ENCODE data around the gene ERGIC3. TPM values are rescaled to one million over a fixed set of nuclear protein-coding genes. Genes with fewer than 3 reads are reported as not detected.
A peak's percentile ranks its signal among the peaks of the same experiment; 100 is the strongest.

Gene ERGIC3
- total RNA-seq, 1 experiment from 2014 or later = 290 TPM

DNA sequence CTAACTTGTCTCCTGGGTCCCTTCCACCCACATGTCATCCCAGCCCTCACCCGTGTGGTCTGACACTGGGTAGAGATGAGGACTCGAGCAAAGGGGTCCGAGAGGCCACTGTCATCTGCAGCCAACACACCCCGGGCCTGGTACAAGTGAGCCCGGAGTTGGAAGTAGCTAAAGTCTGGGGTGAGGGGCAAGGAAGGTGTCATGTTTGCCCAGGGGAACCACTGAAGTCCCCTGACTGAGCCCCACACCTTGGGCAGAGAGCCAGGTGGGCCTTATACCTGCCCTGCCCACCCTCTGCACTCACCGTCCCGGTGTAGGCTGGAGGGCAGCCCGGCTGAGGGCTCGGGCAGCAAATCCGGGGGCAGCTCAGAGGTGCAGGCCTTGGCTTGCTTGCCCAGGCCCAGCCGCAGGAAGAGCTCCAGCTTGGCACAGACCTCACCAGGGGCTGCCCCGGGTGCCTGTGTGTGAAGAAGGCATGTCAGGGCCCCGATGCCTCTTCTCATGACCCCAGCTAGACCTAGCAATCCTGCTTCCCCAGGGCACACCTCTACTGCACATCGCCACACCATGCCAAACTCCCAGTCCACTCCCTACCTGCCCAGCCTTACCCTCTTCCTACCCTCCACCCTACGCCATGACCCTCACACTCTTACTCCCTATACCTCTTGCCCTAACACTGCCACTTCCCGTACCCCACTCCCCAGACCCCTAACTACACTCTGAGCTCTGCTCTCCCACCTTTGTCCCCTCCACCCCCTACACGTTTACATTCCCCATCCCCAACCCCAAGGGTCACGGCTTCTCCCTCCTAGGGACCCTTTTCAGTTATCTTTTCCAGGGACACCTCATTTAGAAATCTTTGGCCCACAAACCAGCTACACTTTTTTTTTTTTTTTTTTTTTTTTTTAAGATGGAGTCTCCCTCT, 42.0 kb downstream of the ERGIC3 start:
- DNase-seq (ENCODE audit: low read depth in 1 of 2, low spot score in 2 of 2) = no peak
- H3K4me1 ChIP-seq (replicated peaks) = no peaks in the 10 kb centered on the region
- no peak overlapping the region for H3K4me3 ChIP-seq
- H3K36me3 ChIP-seq = no peaks in the 10 kb centered on the region
- H3K27ac ChIP-seq = no peak overlapping the region
- H3K27me3 ChIP-seq (replicated peaks) = no peaks in the 10 kb centered on the region
- H3K9me3 ChIP-seq (replicated peaks) = no peaks in the 10 kb centered on the region

DNA sequence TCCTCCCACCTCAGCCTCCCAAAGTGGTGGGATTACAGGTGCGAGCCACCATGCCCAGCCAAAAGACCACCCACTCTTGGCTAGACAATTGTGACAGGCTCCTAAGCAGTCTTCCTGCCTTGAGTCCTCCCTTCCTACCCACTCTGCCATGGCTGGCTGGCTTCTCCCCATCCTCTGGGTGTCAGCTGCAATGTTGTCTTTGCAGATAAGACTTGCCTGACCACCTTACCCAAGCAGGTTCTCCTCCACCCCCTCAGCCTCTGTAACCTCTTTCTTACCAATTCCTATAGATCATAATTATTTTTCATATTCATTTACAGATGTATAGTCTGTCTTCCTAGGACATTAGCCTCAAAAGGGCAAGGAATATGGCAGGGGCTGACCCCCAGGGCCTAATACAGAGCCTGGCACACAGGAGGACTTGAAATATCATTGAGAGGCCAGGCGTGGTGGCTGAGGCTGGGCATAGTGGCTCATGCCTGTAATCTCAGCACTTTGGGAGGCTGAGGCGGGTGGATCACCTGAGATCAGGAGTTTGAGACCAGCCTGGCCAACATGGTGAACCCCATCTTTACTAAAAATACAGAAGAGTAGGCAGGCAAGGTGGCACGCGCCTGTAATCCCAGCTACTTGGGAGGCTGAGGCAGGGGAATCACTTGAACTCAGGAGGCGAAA, 45.0 kb downstream of the ERGIC3 start:
- Histone ChIP-seq H3K9me3 (replicated peaks) (no peaks in the 10 kb centered on the region), H3K36me3 (no peaks in the 10 kb centered on the region), H3K4me1 (replicated peaks) (no peaks in the 10 kb centered on the region), H3K27me3 (replicated peaks) (no peaks in the 10 kb centered on the region), H3K27ac (no peak overlapping the region), H3K4me3 (no peak overlapping the region)
- DNase-seq (ENCODE audit: low read depth in 1 of 2, low spot score in 2 of 2) = no peak

DNA sequence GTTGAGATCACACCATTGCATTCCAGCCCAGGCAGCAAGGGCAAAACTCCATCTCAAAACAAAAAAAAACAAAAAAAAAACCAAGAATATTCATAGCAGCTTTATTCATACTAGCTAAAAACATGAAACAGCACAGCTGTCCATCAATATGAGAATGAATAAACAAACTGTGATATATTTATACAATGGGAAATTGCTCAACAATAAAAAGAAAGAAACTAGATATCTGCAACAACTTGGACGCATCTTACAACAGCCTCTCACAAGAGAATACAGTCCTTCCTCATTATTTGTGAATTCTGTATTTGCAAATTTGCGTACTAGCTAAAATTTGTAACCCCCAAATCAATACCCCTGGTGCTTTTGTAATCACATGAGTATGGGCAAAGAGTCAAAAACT, 45.6 kb downstream of the ERGIC3 start:
- Histone ChIP-seq H3K4me3 (no peak overlapping the region), H3K4me1 (replicated peaks) (no peaks in the 10 kb centered on the region), H3K36me3 (no peaks in the 10 kb centered on the region), H3K9me3 (replicated peaks) (no peaks in the 10 kb centered on the region), H3K27ac (no peak overlapping the region), H3K27me3 (replicated peaks) (no peaks in the 10 kb centered on the region)
- no peak for DNase-seq (ENCODE audit: low read depth in 1 of 2, low spot score in 2 of 2)

DNA sequence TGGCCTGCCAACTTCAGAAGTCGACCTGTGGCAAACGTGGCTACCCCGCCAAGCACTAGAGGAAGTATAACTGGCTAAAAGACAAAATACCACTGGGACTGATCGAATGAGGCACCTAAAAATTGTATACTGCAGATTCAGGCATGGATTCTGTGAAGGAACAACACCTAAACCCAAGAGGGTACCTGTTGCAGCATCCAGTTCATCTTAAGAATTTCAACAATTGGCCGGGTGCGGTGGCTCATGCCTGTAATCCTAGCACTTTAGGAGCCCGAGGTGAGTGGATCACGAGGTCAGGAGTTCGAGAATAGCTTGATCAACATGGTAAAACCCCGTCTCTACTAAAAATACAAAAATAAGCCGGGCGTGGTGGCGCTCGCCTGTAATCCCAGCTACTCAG, 46.5 kb downstream of the ERGIC3 start:
- H3K36me3 ChIP-seq = no peaks in the 10 kb centered on the region
- H3K27ac ChIP-seq = no peak overlapping the region
- DNase-seq (ENCODE audit: low read depth in 1 of 2, low spot score in 2 of 2) = no peak
- no peaks in the 10 kb centered on the region for H3K4me1 ChIP-seq (replicated peaks)
- no peaks in the 10 kb centered on the region for H3K9me3 ChIP-seq (replicated peaks)
- no peak overlapping the region for H3K4me3 ChIP-seq
- no peaks in the 10 kb centered on the region for H3K27me3 ChIP-seq (replicated peaks)

DNA sequence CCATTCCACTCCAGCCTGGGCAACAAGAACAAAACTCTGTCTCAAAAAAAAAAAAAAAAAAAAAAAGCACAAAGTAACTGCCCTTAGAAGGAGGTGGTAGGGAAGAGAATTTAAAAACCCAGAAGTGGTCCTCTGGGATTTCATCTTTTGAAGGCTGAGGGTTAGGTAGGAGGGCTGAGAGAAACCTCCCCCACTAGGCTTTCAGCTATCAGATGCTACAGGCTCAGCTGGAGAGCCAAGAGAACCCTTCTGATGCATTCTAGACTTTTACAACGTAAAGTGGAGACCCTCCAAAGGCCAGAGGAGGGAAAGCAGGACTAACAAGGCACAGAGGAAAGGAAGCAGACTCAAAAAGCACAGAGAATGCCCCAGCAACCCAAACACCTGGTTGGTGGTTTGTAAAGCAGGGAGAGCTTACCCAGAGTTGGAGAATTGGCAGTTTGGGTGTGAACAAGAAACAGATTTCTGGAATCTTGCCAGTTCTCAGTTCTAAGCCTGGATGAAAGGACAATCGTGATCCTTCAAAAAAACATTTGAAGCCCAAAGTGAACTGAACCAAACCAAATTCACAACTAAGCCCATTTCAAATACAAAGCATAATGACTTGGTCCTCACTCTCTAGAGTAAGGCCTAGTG, 50.6 kb downstream of the ERGIC3 start:
- Histone ChIP-seq H3K36me3 (no peaks in the 10 kb centered on the region), H3K27me3 (replicated peaks) (0 out of 2 replicates have a peak, but pooled peaks cover under 1% of the 10 kb centered on the region), H3K9me3 (replicated peaks) (no peaks in the 10 kb centered on the region), H3K27ac (no peak overlapping the region), H3K4me3 (no peak overlapping the region), H3K4me1 (replicated peaks) (no peaks in the 10 kb centered on the region)
- DNase-seq (ENCODE audit: low read depth in 1 of 2, low spot score in 2 of 2) = no peak

DNA sequence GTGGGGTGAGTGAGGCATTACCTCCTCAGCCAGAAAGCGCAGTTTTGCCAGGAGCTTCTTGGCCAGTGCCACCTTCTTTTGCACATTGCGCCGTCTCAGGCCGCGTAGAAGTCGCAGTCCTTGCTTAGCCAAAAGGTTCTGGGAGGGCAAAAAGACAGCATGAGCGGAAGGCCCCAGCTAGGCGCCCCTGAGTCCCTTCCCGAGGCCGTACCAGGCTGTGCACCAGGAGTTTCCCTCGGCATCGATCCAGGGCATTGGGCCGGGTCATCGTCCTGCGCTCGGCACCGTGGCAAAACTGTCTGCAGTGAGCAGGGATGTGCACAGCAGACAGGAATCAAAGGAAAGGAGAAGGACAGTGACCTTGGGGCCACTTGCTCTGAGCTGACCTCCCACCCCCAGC, 53.6 kb downstream of the ERGIC3 start:
- peaks cover 20% of the 10 kb centered on the region for H3K27me3 ChIP-seq (replicated peaks)
- no peak overlapping the region for H3K4me3 ChIP-seq
- no peak overlapping the region for H3K27ac ChIP-seq
- no peaks in the 10 kb centered on the region for H3K9me3 ChIP-seq (replicated peaks)
- H3K4me1 ChIP-seq (replicated peaks) = no peaks in the 10 kb centered on the region
- no peak for DNase-seq (ENCODE audit: low read depth in 1 of 2, low spot score in 2 of 2)
- H3K36me3 ChIP-seq = no peaks in the 10 kb centered on the region

DNA sequence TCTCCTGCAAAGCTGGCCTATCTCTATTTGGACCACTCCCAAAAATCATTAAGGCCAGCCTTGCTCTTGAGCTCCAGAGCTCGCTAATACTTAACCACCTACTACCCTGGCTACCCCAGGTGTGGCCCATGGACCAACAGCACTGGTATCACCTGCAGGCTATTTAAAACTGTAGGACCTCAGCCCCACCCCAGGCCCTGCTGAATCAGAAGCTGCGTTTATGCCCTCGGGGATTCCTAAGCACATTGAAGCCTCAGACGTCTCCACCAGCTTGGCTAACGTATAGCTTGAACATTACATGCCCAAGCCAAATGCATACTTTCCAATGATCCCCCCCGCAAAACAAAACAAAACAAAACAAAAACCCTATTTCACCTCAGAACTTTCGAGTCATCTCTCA, 54.0 kb downstream of the ERGIC3 start:
- H3K27ac ChIP-seq = no peak overlapping the region
- DNase-seq (ENCODE audit: low read depth in 1 of 2, low spot score in 2 of 2) = no peak
- no peaks in the 10 kb centered on the region for H3K36me3 ChIP-seq
- H3K27me3 ChIP-seq (replicated peaks) = peaks cover 24% of the 10 kb centered on the region
- H3K4me3 ChIP-seq = no peak overlapping the region
- peaks cover 4% of the 10 kb centered on the region for H3K4me1 ChIP-seq (replicated peaks)
- no peaks in the 10 kb centered on the region for H3K9me3 ChIP-seq (replicated peaks)

DNA sequence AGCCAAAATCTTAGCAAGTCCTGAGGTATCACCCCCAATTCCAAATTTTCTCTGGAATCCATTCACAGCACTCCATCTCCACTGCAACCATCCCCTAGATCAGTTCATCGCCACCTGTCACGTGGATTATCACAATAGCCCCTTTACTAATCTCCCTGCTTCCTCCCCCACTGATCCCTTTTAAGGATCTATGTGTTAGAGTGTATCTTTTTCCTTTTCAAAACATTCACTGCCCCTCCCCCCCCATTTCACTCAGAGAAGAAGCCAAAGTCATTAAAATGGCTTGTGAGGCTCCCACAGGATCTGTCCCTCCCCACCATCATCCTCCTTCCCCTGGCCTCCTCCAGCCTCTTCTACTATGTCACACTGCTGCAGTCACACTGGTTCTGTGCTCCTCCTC, 55.3 kb downstream of the ERGIC3 start:
- H3K9me3 ChIP-seq (replicated peaks) = peaks cover 5% of the 10 kb centered on the region; the same call in 1 of the 2 replicates
- H3K27me3 ChIP-seq (replicated peaks) = peaks cover 36% of the 10 kb centered on the region
- no peak overlapping the region for H3K4me3 ChIP-seq
- peaks cover 15% of the 10 kb centered on the region for H3K4me1 ChIP-seq (replicated peaks)
- no peak for DNase-seq (ENCODE audit: low read depth in 1 of 2, low spot score in 2 of 2)
- no peaks in the 10 kb centered on the region for H3K36me3 ChIP-seq
- H3K27ac ChIP-seq = no peak overlapping the region

DNA sequence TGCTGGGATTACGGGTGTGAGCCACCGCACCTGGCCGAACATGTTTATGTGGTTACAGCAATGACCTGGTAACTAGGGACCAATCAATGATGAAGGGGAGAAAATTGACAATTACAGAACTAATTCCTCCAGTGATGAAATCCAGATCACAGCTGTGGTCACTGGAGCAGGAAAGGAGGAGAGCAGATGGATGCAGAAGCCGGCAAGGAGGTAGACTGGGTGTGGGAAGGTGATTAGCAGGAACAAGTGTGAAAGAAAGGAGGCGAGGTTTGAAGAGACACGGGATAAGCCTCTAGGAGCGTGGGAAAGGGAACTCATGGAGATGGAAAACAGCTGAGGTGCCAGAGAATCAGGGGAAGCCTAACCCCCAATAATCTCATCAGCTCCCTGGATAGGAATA, 56.6 kb downstream of the ERGIC3 start:
- peaks cover 5% of the 10 kb centered on the region; the same call in 1 of the 2 replicates for H3K9me3 ChIP-seq (replicated peaks)
- H3K4me3 ChIP-seq = no peak overlapping the region
- no peak for DNase-seq (ENCODE audit: low read depth in 1 of 2, low spot score in 2 of 2)
- no peaks in the 10 kb centered on the region for H3K36me3 ChIP-seq
- peaks cover 36% of the 10 kb centered on the region for H3K27me3 ChIP-seq (replicated peaks)
- no peak overlapping the region for H3K27ac ChIP-seq
- peaks cover 15% of the 10 kb centered on the region for H3K4me1 ChIP-seq (replicated peaks)

DNA sequence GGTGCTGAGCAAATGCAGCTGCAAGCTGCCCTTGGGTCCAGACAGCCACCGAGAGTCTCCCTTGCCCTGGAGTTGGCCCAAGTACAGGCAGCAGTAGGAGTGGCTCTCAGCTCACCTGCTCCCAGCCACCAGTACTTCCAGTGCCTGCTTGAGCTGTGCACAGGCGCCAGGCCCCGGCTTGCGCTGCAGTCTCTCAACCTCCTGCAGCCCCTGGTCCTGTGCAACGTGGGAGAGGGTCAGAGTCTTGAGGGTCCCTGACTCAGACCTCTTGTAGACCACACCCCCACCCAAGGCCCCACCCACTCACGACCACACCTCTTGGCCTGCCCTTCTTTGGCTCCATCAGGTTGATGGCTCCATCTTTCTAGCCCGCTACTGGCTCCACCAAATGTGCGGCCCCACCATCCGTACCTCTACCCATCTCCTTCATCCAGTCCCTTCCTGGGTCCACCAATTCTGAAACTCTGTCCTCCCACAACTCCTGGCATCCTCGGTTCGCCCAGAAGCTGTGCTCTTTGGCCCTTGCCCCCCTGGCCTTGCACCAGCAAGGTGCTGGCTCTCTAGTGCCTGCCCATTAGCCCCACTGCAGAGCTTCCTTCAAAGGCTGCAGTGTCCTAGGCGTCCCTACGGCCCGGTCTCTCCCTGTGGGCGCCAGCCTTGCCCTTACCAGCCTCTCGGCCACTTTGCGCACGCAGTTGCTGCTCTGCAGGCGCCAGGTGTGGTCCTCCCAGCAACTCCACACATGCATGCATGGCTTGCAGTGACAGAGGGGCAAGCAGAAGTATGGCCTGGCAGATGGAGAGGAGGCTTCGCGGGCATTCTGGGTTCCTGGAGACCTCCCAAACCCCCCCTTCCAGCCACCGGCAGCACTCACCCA, 57.3 kb downstream of the ERGIC3 start:
- Histone ChIP-seq H3K9me3 (replicated peaks) (peaks cover 5% of the 10 kb centered on the region; the same call in 1 of the 2 replicates), H3K27ac (no peak overlapping the region), H3K27me3 (replicated peaks) (peaks cover 36% of the 10 kb centered on the region), H3K4me1 (replicated peaks) (peaks cover 15% of the 10 kb centered on the region), H3K4me3 (no peak overlapping the region), H3K36me3 (no peaks in the 10 kb centered on the region)
- no peak for DNase-seq (ENCODE audit: low read depth in 1 of 2, low spot score in 2 of 2)

DNA sequence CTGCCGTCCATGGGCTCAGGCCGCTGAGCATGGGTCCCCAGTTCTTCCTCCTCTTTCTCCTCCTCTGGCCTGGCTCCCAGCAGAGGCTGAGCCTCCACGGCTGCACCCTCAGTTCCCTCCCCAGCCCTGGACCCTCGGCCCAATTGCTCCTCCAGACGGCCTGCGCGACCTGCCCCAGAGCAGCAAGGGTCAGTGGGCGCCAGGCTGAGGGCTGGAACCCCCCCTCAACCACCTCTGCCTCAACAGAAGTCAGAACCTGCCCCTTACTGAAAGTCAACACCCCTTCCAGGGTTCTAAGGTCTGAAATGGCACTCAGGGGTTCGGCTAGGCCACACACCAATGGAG, 57.9 kb downstream of the ERGIC3 start:
- H3K9me3 ChIP-seq (replicated peaks) = peaks cover 5% of the 10 kb centered on the region; the same call in 1 of the 2 replicates
- H3K4me3 ChIP-seq = no peak overlapping the region
- peaks cover 36% of the 10 kb centered on the region for H3K27me3 ChIP-seq (replicated peaks)
- H3K27ac ChIP-seq = no peak overlapping the region
- H3K36me3 ChIP-seq = no peaks in the 10 kb centered on the region
- no peak for DNase-seq (ENCODE audit: low read depth in 1 of 2, low spot score in 2 of 2)
- peaks cover 15% of the 10 kb centered on the region for H3K4me1 ChIP-seq (replicated peaks)

DNA sequence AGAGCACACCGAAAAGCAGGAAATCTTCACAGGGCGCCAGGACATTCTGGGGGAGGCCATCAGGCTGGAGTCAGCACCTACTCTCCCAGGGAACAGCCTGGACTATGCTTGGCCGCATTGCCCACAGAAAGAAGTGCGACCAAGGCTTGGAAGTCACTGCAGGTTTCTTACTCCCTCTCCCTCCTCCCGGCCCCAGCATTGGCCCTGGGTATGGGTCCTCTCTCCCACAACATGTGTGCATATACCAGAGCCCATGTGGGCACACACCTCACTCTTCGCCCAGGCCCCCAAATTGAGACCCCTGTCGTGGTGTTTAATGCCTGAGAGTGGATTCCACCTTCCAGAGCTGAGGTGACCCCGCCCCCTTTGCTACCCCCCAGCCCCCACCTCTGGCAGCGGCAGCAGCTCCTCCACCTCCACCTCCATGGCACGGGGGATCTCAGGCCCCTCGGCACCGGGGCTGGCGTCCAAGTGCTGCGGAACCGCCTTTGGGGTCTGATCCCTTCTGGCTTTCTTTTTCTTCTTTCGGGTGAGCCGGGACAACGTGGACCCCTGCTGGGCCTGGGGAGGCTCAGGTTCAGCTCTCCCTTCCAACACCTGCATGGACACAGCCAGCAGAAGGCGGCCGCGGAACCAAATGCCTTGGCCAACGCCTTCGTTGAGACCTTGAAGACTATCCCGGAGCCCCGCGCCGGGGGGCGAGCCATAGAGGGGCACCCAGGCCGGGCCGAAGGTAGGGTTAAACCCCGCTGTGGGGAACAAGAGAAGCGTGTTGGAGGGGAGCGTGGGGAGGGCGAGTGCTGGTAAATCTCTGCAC, 58.5 kb downstream of the ERGIC3 start:
- Histone ChIP-seq H3K27ac (no peak overlapping the region), H3K4me3 (peak overlapping the region; percentile 13; the same call in 1 of the 2 replicates), H3K27me3 (replicated peaks) (peaks cover 36% of the 10 kb centered on the region), H3K9me3 (replicated peaks) (peaks cover 5% of the 10 kb centered on the region; the same call in 1 of the 2 replicates), H3K36me3 (no peaks in the 10 kb centered on the region), H3K4me1 (replicated peaks) (peaks cover 15% of the 10 kb centered on the region)
- DNase-seq (ENCODE audit: low read depth in 1 of 2, low spot score in 2 of 2) = no peak
